NB4 (cell line): Measurements from ENCODE around the gene MS4A12.

ENCODE experiments used
- CTCF ChIP-seq: IDR thresholded peaks from one replicate; pipeline ENCODE4 v1.5.1; 2012; ENCODE audit warnings: low read depth, low read length
- MAX ChIP-seq: IDR thresholded peaks from 2 replicates; pipeline ENCODE4 v1.6.1; 2011; ENCODE audit warnings: low read depth, low read length
- MYC ChIP-seq: IDR thresholded peaks from 2 replicates; pipeline ENCODE4 v1.6.1; 2011; ENCODE audit warnings: low read depth, low read length
- POLR2A ChIP-seq: IDR thresholded peaks from 2 replicates; pipeline ENCODE4 v1.6.1; 2011; ENCODE audit warnings: mild to moderate bottlenecking; ENCODE audit not compliant: insufficient read length; ENCODE audit errors: extremely low read depth

GRCh38 chr11:60447846-60448245 lies 44.7 kb upstream of the MS4A12 start:
- no peak for TF ChIP-seq CTCF
- TF ChIP-seq POLR2A: no peak
- no peak for TF ChIP-seq MAX
- no peak for TF ChIP-seq MYC
